Endothelial cell of umbilical vein (primary cell): ENCODE measurements around the gene SLC35B4. TPM values are rescaled to one million over a fixed set of nuclear protein-coding genes. Genes with fewer than 3 reads are reported as not detected.

Experiments
- BruUV-seq: library from RNA; stranded (reverse); fragments of 400-500 nt; replicated peaks from 2 replicates; lab custom pipeline; 2021; lab: Mats Ljungman, UMichigan
- CTCF ChIA-PET: fragments of 300-600, 350-600 bp; sonication (Branson Sonifier 250); formaldehyde crosslinking; loops from one replicate; lab custom pipeline; 2021; ENCODE audit warnings: antibody characterized with exemption, inconsistent platforms; lab: Charles Lee
- POLR2A ChIA-PET: fragments of 300-600, 350-600 bp; sonication (Branson Sonifier 250); formaldehyde crosslinking; loops from one replicate; lab custom pipeline; 2021; ENCODE audit warnings: antibody characterized with exemption, inconsistent platforms; lab: Charles Lee
- DNase-seq: peaks from one replicate; pipeline ENCODE4 v3.0.0-alpha.2; 2011; ENCODE audit warnings: low read depth, low spot score
- FAIRE-seq: peaks from 2 replicates; lab custom pipeline; 2011; peaks lifted over from hg19 to GRCh38; lab: Jason Lieb, UNC
- H2AFZ ChIP-seq: 2 replicates; pipeline ENCODE4 v1.6.0; 2012; ENCODE audit warnings: low read depth, low read length, control low read depth, inconsistent platforms
- H3K27ac ChIP-seq: 2 replicates; pipeline ENCODE4 v1.5.1; 2011; ENCODE audit warnings: low read depth, mild to moderate bottlenecking, control low read depth, low read length, moderate library complexity; ENCODE audit not compliant: insufficient read depth
- H3K27me3 ChIP-seq, 2 experiments: 2 replicates each; pipeline versions ENCODE4 v1.6.0 to v1.6.1; 2011; ENCODE audit warnings: low read length in 2 of 2, mixed read lengths in 1 of 2; ENCODE audit not compliant: control insufficient read depth in 2 of 2, insufficient read depth in 2 of 2
- H3K36me3 ChIP-seq, 2 experiments: 2 replicates in 1 of 2; 3 replicates in 1 of 2; pipeline ENCODE4 v1.5.1; 2011; ENCODE audit warnings: low read length in 2 of 2, mild to moderate bottlenecking in 1 of 2, moderate library complexity in 1 of 2; ENCODE audit not compliant: control insufficient read depth in 2 of 2, insufficient read depth in 2 of 2; ENCODE audit errors: extremely low read depth in 1 of 2
- H3K4me1 ChIP-seq: 3 replicates; pipeline ENCODE4 v1.5.1; 2011; ENCODE audit warnings: mild to moderate bottlenecking, low read length; ENCODE audit not compliant: control insufficient read depth, insufficient read depth; ENCODE audit errors: extremely low read depth
- H3K4me2 ChIP-seq: 2 replicates; pipeline ENCODE4 v1.6.1; 2011; ENCODE audit warnings: low read length, control low read depth, mixed read lengths; ENCODE audit not compliant: insufficient read depth
- H3K4me3 ChIP-seq, 3 experiments: fragments of 200-600 bp in 1 of 3; sonication (generic), shearing (Covaris generic) in 1 of 3; replicated peaks in 1 of 3; 2 replicates each; pipeline ENCODE4 v1.5.1; 2011 to 2016; ENCODE audit warnings: control low read depth in 3 of 3, low read length in 3 of 3, mild to moderate bottlenecking in 2 of 3, inconsistent platforms in 1 of 3, low read depth in 1 of 3, moderate library complexity in 1 of 3; ENCODE audit not compliant: insufficient read depth in 1 of 3
- H3K79me2 ChIP-seq: 2 replicates; pipeline ENCODE4 v1.6.0; 2012; ENCODE audit warnings: low read length, inconsistent platforms; ENCODE audit not compliant: control insufficient read depth, insufficient read depth
- H3K9ac ChIP-seq: replicated peaks from 2 replicates; pipeline ENCODE3; 2011; ENCODE audit warnings: low read length, control low read depth; ENCODE audit not compliant: insufficient read depth; ENCODE audit errors: extremely low read depth
- H3K9me1 ChIP-seq: replicated peaks from 3 replicates; pipeline ENCODE4 v1.6.0; 2011; ENCODE audit warnings: mild to moderate bottlenecking, low read length; ENCODE audit not compliant: control insufficient read depth, insufficient read depth; ENCODE audit errors: extremely low read depth
- H3K9me3 ChIP-seq: replicated peaks from 2 replicates; pipeline ENCODE4 v1.5.1; 2012; ENCODE audit warnings: low read length, inconsistent platforms; ENCODE audit not compliant: control insufficient read depth, insufficient read depth
- H4K20me1 ChIP-seq: replicated peaks from 2 replicates; pipeline ENCODE3; 2011; ENCODE audit warnings: mild to moderate bottlenecking, low read length; ENCODE audit not compliant: control insufficient read depth, insufficient read depth; ENCODE audit errors: extremely low read depth
- EZH2 ChIP-seq: IDR thresholded peaks from 2 replicates; pipeline ENCODE4 v1.6.1; 2012; ENCODE audit warnings: borderline replicate concordance, low read depth, mild to moderate bottlenecking, moderate library complexity, low read length, inconsistent platforms; ENCODE audit not compliant: severe bottlenecking
- FOS ChIP-seq: IDR thresholded peaks from 2 replicates; pipeline ENCODE4 v1.6.1; 2011; ENCODE audit warnings: mild to moderate bottlenecking, low read length, moderate library complexity, borderline replicate concordance; ENCODE audit not compliant: insufficient read depth
- GATA2 ChIP-seq: IDR thresholded peaks from 2 replicates; pipeline ENCODE4 v1.7.0; 2011; ENCODE audit warnings: low read depth, mild to moderate bottlenecking, moderate library complexity, mixed read lengths, low read length; ENCODE audit not compliant: insufficient read length, insufficient read depth
- JUN ChIP-seq: IDR thresholded peaks from 2 replicates; pipeline ENCODE4 v1.6.1; 2011; ENCODE audit warnings: borderline replicate concordance, low read depth; ENCODE audit not compliant: insufficient read length, insufficient read depth
- MAX ChIP-seq: IDR thresholded peaks from 2 replicates; pipeline ENCODE4 v1.6.1; 2011; ENCODE audit not compliant: insufficient read depth, insufficient read length
- MYC ChIP-seq: IDR thresholded peaks from one replicate; pipeline ENCODE4 v1.6.1; 2011; ENCODE audit warnings: mild to moderate bottlenecking, low read depth, low read length
- POLR2A ChIP-seq: IDR thresholded peaks from 2 replicates; pipeline ENCODE4 v1.6.1; 2012; ENCODE audit warnings: low read depth, mild to moderate bottlenecking, control low read depth, low read length
- POLR2AphosphoS5 ChIP-seq: IDR thresholded peaks from 2 replicates; pipeline ENCODE4 v1.6.1; 2012; ENCODE audit warnings: low read depth, mild to moderate bottlenecking, control low read depth, low read length, moderate library complexity; ENCODE audit not compliant: insufficient read depth
- dilution Hi-C: fragments of 300-500 bp; cut with MboI; formaldehyde crosslinking; loops from one replicate; pipeline ENCODE4 v1.15.0; 2019; ENCODE audit warnings: low sequenced_read_pairs; ENCODE audit not compliant: extremely low pct_ligation_motif_present
- intact Hi-C: fragments of 100-400 bp; cut with micrococcal nuclease; formaldehyde crosslinking; loops from one replicate; pipeline ENCODE4 v1.10.0; 2022
- polyA plus RNA-seq, 4 experiments: library from polyadenylated mRNA; depleted of rRNA in 3 of 4; stranded (reverse) in 3 of 4; unstranded in 1 of 4; fragments of >200 nt; gene quantifications; 2 replicates each; pipeline versions ENCODE4 v1.2.1 to v1.2.3, GENCODE V29; 2011 to 2012; ENCODE audit warnings: missing spikeins in 1 of 4
- total RNA-seq: library from RNA; stranded (reverse); gene quantifications from 2 replicates; pipeline ENCODE4 v1.2.3, GENCODE V29; 2021
- TF ChIP-seq, protein P1 (sequence below), 2 donors: IDR thresholded peaks; 1 replicate in 1 of 2; 2 replicates in 1 of 2; pipeline ENCODE4 v1.5.1; 2011; ENCODE audit warnings: low read length in 2 of 2, mild to moderate bottlenecking in 2 of 2, moderate library complexity in 2 of 2, control low read depth in 1 of 2, inconsistent platforms in 1 of 2, low read depth in 1 of 2; ENCODE audit not compliant: insufficient read depth in 1 of 2; ENCODE audit errors: extremely low read depth in 1 of 2

Gene SLC35B4
- total and polyA plus RNA-seq, 2 donors (not counting 3 experiments of a cell fraction or from before 2014, with no cell fraction given): 17.5 to 20.2 TPM

GRCh38 chr7:134293002-134293740, 23.6 kb downstream of the SLC35B4 start:
- Histone ChIP-seq H3K4me1 (no peaks in the 10 kb centered on the region), H3K4me3 (no peak overlapping the region), H3K4me2 (no peak overlapping the region), H4K20me1 (no peaks in the 10 kb centered on the region), H3K9me1 (no peaks in the 10 kb centered on the region), H3K9me3 (no peaks in the 10 kb centered on the region), H3K79me2 (no peaks in the 10 kb centered on the region), H3K9ac (no peak overlapping the region), H2AFZ (no peak overlapping the region), H3K27ac (no peak overlapping the region), H3K27me3 (no peaks in the 10 kb centered on the region), H3K36me3 (peaks cover 3 to 9% of the 10 kb centered on the region in 2 experiments)
- intact Hi-C loops: no loop called here
- no peak for FAIRE-seq
- dilution Hi-C loops: no loop called here
- CTCF ChIA-PET: interaction anchor here (1.4 kb wide), 1 partner anchor 13 kb away, joined by 4 read pairs; no protein-coding TSS in a partner anchor
- no TSS peak for BruUV-seq
- TF ChIP-seq EZH2 (no peak), POLR2AphosphoS5 (no peak), JUN (no peak), MYC (no peak), GATA2 (no peak), POLR2A (no peak), FOS (no peak), MAX (no peak)
- TF ChIP-seq, protein P1, sequence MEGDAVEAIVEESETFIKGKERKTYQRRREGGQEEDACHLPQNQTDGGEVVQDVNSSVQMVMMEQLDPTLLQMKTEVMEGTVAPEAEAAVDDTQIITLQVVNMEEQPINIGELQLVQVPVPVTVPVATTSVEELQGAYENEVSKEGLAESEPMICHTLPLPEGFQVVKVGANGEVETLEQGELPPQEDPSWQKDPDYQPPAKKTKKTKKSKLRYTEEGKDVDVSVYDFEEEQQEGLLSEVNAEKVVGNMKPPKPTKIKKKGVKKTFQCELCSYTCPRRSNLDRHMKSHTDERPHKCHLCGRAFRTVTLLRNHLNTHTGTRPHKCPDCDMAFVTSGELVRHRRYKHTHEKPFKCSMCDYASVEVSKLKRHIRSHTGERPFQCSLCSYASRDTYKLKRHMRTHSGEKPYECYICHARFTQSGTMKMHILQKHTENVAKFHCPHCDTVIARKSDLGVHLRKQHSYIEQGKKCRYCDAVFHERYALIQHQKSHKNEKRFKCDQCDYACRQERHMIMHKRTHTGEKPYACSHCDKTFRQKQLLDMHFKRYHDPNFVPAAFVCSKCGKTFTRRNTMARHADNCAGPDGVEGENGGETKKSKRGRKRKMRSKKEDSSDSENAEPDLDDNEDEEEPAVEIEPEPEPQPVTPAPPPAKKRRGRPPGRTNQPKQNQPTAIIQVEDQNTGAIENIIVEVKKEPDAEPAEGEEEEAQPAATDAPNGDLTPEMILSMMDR (IDR thresholded peaks at IDR 0.05; ENCODE audit: extremely low read depth in 1 of 2, insufficient read depth in 1 of 2, low read depth in 1 of 2, low read length in 2 of 2): no peak
- POLR2A ChIA-PET: no interaction called here
- DNase-seq: no peak
